ENCODE data around the gene SLC9C1.

DNA sequence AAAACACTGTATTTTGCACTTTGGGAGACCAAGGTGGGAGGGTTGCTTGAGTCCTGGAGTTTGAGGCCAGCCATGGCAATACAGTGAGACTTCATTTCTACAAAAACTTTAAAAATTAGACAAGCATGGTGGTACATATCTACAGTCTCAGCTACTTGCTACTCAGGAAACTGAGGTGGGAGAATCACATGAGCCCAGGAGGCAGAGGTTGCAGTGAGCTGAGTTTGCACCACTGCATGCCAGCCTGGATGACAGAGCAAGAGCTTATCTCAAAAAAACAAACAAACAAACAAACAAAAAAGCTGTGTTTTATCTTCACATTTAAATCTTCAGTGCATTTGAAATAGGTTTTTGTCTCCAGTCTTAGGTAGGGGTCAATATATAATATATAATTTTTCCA, 4.8 kb upstream of the SLC9C1 start:
- TF ChIP-seq, protein P1, sequence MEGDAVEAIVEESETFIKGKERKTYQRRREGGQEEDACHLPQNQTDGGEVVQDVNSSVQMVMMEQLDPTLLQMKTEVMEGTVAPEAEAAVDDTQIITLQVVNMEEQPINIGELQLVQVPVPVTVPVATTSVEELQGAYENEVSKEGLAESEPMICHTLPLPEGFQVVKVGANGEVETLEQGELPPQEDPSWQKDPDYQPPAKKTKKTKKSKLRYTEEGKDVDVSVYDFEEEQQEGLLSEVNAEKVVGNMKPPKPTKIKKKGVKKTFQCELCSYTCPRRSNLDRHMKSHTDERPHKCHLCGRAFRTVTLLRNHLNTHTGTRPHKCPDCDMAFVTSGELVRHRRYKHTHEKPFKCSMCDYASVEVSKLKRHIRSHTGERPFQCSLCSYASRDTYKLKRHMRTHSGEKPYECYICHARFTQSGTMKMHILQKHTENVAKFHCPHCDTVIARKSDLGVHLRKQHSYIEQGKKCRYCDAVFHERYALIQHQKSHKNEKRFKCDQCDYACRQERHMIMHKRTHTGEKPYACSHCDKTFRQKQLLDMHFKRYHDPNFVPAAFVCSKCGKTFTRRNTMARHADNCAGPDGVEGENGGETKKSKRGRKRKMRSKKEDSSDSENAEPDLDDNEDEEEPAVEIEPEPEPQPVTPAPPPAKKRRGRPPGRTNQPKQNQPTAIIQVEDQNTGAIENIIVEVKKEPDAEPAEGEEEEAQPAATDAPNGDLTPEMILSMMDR (conservative IDR thresholded peaks at IDR 0.05; ENCODE audit: low read depth, low read length), result no peak
- TF ChIP-seq POLR2A (IDR thresholded peaks at IDR 0.05; ENCODE audit: low read depth, low read length) (no peak), RCOR1 (IDR thresholded peaks at IDR 0.05; ENCODE audit: insufficient replicate concordance, low read length) (no peak), MAFK (IDR thresholded peaks at IDR 0.05; ENCODE audit: low read depth, low read length) (no peak), MXI1 (IDR thresholded peaks at IDR 0.05; ENCODE audit: borderline replicate concordance, low read depth, low read length) (no peak), RFX5 (IDR thresholded peaks at IDR 0.05; ENCODE audit: low read depth, low read length) (no peak), CEBPB (IDR thresholded peaks at IDR 0.05; ENCODE audit: low read depth, low read length) (no peak), FOS (IDR thresholded peaks at IDR 0.05; ENCODE audit: low read depth, low read length) (no peak), CHD1 (IDR thresholded peaks at IDR 0.05; ENCODE audit: low read depth, low read length) (no peak)

All from IMR-90 (cell line).